Stimulated activated CD8-positive, alpha-beta memory T cell treated with anti-CD3 and anti-CD28 coated beads, Interleukin-15, amount 100 ng/mL, for 48 hours (primary cell): ENCODE results near the gene WDR91.
"Not testable (repeated sequence)": the region's sequence is repeated elsewhere in the genome, so short reads cannot be mapped to it uniquely, and the experiment has no call there.

Experiments
- DNase-seq, 2 donors: peaks; one replicate each; pipeline ENCODE4 v3.0.0-alpha.2; 2020; ENCODE audit warnings: low read depth in 2 of 2

Gene WDR91

GRCh38 chr7:135233570-135233969, 22.2 kb upstream of the WDR91 start, which contains the start of gene STRA8:
Gene STRA8, plus strand, starts transcription at chr7:135233838. Its CDS starts 6,687 bp downstream, at chr7:135240525.
- no peak for DNase-seq

DNA sequence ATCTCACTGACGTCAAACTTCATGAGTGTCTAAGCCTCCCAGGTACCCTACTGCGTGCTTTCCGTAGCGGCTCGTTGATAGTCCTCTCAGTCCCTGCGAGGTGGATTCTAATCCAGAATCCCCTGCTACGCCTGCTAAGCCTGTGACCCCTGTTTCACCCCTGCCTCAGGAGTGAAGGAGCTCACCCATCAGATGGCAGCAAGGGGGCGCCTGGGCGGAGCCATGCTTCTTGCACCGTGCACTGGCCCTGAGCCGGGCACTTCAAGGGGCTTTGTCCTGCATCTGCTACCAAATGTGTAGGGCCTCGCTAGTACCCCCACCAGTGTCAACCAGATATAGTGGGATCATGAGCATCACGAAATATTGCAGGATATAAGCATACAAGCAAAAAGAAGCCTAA, 21.4 kb upstream of the WDR91 start:
- no peak for DNase-seq

DNA sequence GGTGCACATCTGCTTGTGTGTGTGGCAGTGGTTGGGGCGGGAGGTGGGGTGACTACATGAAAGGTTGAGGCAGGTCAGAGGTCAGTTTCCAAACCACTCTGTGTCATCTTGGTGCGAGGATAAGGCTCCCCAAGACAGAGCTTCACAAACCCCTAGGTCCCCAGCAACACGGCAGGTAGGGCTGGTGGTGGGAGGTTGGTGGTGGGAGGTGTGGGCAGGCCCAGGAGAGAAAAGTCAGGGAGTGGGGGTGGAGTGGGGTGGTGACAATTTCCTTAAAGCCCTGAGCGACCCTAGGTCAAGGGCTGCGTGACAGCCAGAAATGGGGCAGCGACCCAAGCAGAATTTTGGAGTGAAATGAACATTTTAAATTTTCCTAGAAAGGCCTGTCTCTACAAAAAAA, 20.8 kb upstream of the WDR91 start:
- no peak for DNase-seq

- no peak for DNase-seq
Observed at GRCh38 chr7:135231686-135232085, 20.4 kb upstream of the WDR91 start.

- DNase-seq = no peak
Observed at GRCh38 chr7:135224027-135224426, 12.7 kb upstream of the WDR91 start.

DNA sequence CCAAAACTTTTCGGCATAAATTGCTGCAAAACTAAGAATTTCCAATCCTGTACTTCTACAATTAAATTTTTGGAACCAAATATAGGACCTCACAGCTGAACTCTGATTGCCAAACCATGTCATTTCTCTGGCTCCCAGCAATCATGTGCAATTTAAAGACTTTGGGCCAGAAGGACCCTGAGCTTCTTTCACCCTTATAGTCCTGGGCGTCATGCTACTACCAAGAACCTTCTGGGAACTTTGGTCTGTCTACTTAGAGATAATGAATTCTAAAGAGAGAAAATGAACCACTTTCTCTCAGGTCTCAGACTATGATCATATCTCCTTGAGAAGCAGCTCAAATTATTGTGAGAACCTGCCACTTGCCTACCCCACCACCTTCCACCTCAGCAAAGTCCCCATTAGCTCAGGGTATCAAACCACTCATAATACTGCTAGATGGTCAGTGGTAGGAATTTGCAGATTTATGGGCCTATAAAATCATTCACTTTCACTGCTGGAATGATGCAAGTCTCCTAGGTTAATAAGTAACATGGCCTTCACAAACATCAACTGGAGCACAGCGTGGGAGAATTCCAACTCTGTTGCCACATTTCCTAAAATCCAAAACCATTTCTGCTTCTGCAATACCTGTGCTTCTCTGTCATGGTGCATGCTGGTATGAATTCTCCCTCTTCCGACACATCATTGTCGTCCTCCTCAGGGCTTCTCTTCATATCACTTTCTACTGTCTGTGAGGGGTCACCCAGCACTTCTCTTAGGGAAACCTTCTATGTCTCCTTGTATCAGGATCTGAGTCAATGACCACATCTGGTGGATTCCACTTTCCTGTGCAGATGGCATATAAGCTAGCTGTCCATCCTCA, 6.6 kb upstream of the WDR91 start:
- no peak for DNase-seq

DNA sequence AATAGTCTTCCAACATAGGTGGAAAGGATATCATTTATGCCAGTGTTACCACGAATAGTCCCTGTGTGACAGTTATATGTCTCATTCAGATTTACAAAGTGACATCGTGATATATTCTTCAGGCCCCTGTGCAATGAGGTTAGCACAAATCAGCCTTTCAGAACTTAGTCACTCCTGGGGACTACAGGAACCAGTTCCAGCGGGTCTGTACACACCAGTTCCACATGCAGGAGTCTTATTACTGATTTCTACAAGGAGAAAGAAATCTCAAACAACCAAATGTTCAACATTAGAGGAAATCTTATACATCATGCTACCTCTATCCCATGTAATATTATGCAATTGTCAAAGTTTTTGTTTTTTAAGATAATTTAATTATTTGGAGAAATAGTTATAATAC, 4.4 kb upstream of the WDR91 start:
- DNase-seq = no peak

DNA sequence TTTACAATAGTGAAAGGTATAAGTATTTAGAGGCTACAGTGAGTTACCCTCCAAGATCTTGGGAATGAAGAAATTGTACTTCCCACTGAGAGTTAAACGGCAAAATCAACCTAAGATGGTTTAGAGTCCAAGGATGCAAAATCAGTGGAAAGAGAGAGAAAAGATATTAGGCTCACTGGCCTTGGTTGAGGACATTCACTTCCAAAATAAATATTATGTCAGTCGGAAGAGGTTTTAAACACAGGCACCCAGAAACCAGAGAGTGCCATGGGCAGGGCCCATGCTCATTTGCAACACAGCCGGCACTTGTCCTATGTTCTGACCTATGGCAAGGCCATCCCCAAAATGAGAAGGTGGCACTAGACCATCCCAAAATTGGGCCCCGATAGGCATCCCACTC, 3.9 kb upstream of the WDR91 start:
- DNase-seq = no peak

DNA sequence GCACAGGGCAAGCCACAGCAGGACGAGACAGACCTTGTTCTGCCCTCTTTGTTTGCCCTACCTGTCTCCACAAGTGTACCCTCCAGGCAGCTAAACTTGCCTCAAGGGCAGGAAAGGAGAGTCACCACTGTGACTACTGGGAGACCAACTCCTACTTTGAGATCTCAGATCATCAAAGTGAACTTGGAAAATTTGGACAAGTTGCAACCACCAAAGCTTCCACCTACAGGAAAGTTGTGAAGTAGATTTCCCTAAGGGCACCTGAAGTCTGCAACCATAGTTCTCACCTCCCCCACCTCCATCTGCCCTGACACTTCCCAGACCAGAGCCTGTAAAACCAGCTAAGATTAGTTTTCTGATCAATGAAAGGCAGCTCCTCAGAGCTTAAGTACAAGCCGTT, 2.5 kb upstream of the WDR91 start:
- no peak for DNase-seq

- not testable (repeated sequence) for DNase-seq
Observed at GRCh38 chr7:135211946-135212685, 790 bp upstream of the WDR91 start.

DNA sequence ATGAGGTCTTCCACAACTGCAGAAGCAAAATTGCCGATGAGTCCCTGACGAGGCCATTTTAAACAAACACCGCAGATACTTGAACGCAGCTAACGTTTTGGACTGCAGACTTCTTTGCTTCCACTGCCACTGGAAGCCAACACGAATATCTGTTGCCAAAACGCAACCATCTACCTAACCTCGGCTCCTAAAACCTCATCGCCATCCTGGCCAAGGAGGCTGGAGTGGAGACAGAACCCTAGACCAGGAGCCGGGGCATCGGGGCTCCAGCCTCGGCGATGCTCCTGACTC, 493 bp downstream of the WDR91 start:
- no peak for DNase-seq

DNA sequence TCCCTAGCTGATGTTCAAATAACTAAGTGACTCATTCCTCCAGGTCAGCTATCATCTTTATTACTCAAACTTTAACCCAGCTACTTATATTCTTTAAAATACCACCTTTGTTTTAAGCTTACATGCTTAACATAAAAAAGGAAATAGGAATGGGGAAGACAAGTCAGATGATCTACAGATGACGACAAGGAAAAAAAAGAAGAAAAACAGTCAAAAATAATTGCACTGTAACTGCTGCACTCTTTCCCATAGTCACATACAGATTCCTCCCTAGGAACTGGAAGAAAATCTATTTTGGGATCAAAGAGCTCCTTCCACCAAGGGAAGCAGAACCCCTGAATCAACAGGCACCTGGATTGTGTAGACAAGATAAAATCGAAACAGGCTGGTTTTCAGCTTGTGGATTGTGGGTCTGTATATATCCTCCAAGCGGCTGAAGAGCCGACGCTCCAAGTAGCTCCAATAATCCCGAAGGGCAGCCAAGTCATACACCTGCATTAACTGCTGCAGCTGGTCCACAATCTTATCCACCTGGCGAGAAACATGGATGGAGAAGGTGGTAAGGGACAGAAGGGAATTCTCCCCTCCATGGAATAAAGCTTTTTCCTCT, 2.0 kb downstream of the WDR91 start:
- DNase-seq = no peak

GRCh38 chr7:135208102-135208793, 3.1 kb downstream of the WDR91 start:
- no peak for DNase-seq

DNA sequence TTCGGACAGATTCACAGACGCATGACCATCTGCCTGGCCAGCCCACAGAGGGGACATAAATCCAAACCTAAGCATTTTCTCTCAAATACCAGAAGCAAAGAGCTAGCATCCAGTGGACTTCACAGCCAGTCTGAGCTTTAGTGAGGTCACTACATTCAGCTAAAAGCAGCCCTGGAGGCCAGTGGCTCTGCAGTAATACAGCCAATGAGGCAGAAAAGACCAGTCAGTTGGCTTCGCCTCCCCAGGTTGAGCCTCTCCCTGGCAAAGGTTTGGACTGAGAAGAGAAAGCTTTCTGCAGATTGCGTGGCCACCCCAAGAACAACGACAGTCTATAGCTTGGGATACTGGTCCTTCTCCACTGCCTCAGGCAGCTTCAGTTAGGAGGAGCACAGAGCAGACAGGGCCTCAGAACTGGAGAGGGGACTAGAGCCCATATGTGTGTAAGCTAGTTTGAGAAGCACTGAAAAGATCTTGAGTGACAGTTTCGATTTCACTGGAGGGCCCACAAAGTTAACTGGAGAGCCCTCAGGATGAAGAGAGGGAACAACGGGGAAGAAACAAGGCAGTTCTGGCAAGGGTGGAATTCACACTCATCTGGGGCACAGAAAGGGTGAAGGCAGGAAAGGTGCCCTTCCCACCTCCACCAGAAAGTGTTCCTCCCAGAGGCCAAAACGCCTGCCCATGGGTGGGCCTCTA, 3.8 kb downstream of the WDR91 start:
- DNase-seq = no peak

- no peak for DNase-seq
Observed at GRCh38 chr7:135206941-135207391, 4.4 kb downstream of the WDR91 start.

GRCh38 chr7:135205850-135206249, 5.5 kb downstream of the WDR91 start:
- DNase-seq = no peak

- DNase-seq = no peak
Observed at GRCh38 chr7:135204876-135205275, 6.5 kb downstream of the WDR91 start.

DNA sequence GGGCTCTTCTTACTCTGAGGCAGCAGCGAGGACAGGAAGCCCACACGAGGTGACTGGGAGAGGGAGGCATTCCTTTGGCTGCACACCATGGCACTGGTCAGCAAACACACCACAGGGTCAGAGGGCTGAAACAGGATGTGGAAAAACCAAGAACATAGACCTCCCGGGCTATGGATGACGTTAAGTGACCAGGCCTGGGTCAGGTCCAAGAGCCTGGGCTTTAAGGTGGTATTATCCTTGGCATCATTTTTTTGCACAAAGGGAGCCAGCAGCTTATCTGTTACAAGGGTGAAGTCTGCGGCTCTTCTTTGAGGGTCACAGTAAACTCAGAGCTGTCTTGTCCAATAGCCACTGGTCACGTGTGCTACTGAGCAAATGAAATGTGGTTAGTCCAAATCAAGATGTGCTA, 7.0 kb downstream of the WDR91 start:
- no peak for DNase-seq

GRCh38 chr7:135201350-135201749, 10.0 kb downstream of the WDR91 start:
- no peak for DNase-seq

DNA sequence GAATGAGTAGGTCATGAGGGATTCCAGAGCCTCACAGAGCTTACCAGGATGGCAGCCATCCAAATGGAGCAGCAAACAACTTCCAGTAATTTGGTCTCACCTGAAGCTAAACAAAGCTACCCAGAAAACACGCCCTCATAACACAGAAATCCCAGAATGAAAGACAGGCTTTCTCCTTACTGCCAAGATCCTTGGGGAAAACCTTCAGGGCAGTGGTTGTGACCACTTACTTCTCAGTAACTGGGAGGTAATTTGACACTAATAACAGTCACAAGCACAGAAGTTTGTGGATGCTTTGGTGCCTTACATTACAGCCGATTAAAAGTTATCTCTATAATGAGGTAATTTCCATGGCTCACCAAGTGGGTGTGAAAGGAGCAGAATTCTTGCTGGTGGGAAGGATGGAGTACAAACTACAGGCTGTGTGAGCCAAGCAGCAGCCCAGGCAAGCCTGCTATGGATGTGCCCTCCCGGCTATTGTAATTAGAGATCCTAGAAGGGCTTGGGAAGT, 10.4 kb downstream of the WDR91 start:
- DNase-seq = no peak

DNA sequence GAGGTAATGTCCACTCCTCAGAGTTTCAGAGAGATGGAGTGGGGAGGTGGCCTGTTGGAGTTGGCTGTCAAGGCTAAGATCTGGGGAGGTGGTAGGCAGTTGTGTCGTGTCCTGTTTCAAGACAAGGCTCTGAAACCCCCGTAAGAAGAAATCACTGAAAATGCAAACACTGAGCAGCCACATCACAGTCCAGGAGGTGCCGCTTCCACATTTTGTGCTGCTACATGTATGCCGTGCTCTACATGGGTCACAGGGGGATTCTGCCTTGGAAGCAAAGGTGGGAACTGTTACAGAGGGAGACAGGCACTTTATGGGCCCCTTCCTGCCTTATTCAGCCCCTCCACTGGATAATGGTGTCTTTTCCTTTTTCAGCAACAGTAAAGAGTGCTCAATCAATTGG, 11.9 kb downstream of the WDR91 start:
- no peak for DNase-seq
